Hepatocyte (in vitro differentiated cells): ENCODE data around the gene TFEB. TPM values are rescaled to one million over a fixed set of nuclear protein-coding genes. Genes with fewer than 3 reads are reported as not detected.

ENCODE experiments used
- DNase-seq: peaks from one replicate; pipeline ENCODE4 v3.0.0-alpha.2; 2016; ENCODE audit warnings: low spot score
- H2AFZ ChIP-seq: fragments of 200-600 bp; sonication (generic); 2 replicates; pipeline ENCODE4 v1.6.0; 2016; ENCODE audit warnings: antibody characterized with exemption, mild to moderate bottlenecking
- H3K27ac ChIP-seq: fragments of 200-600 bp; sonication (generic); 2 replicates; pipeline ENCODE4 v1.5.1; 2016; ENCODE audit warnings: mild to moderate bottlenecking
- H3K27me3 ChIP-seq: fragments of 200-600 bp; sonication (generic); 2 replicates; pipeline ENCODE4 v1.6.1; 2016
- H3K36me3 ChIP-seq: fragments of 200-600 bp; sonication (generic); replicated peaks from 2 replicates; pipeline ENCODE4 v1.5.1; 2016; ENCODE audit warnings: low read depth; ENCODE audit not compliant: insufficient read depth
- H3K4me1 ChIP-seq: fragments of 200-600 bp; sonication (generic); 2 replicates; pipeline ENCODE4 v1.5.1; 2016; ENCODE audit warnings: mild to moderate bottlenecking, moderate library complexity; ENCODE audit not compliant: insufficient read depth
- H3K4me2 ChIP-seq: fragments of 200-600 bp; sonication (generic); 2 replicates; pipeline ENCODE4 v1.6.0; 2016
- H3K4me3 ChIP-seq: fragments of 200-600 bp; sonication (generic); 2 replicates; pipeline ENCODE4 v1.5.1; 2016; ENCODE audit warnings: mild to moderate bottlenecking
- H3K79me2 ChIP-seq: fragments of 200-600 bp; sonication (generic); 2 replicates; pipeline ENCODE4 v1.6.0; 2017; ENCODE audit warnings: mild to moderate bottlenecking
- H3K9me2 ChIP-seq: fragments of 200-600 bp; sonication (generic); replicated peaks from 2 replicates; pipeline ENCODE4 v1.6.0; 2017; ENCODE audit warnings: mild to moderate bottlenecking; ENCODE audit not compliant: insufficient read depth
- H3K9me3 ChIP-seq: fragments of 200-600 bp; sonication (generic); 2 replicates; pipeline ENCODE4 v1.5.1; 2016; ENCODE audit warnings: low read depth, mild to moderate bottlenecking
- H4K20me1 ChIP-seq: fragments of 200-600 bp; sonication (generic); 2 replicates; pipeline ENCODE4 v1.6.0; 2016; ENCODE audit warnings: mild to moderate bottlenecking; ENCODE audit not compliant: insufficient read depth, poor library complexity, severe bottlenecking
- CTCF ChIP-seq: fragments of 200-600 bp; sonication (generic); IDR thresholded peaks from 2 replicates; pipeline ENCODE4 v1.5.1; 2016; ENCODE audit warnings: antibody characterized with exemption, mild to moderate bottlenecking; ENCODE audit not compliant: poor library complexity
- EZH2 ChIP-seq: fragments of 200-600 bp; sonication (generic); IDR thresholded peaks from 2 replicates; pipeline ENCODE4 v1.6.1; 2016; ENCODE audit warnings: antibody characterized with exemption, mild to moderate bottlenecking, borderline replicate concordance
- EZH2phosphoT487 ChIP-seq: fragments of 200-600 bp; sonication (generic); IDR thresholded peaks from one replicate; pipeline ENCODE4 v1.6.1; 2018; ENCODE audit warnings: antibody characterized with exemption, mild to moderate bottlenecking, low read depth, moderate library complexity; ENCODE audit not compliant: unreplicated experiment, severe bottlenecking
- WGBS: methylation state at CpG from one replicate; pipeline ENCODE4 v1.1.6; 2016; ENCODE audit warnings: low lambda C conversion rate; ENCODE audit errors: missing lambda C conversion rate; 5-methylcytosine and 5-hydroxymethylcytosine counted together
- polyA plus RNA-seq: library from polyadenylated mRNA; unstranded; fragments of >200 nt; fragmentation: Nextera tagmentation; extraction: Ambion mirVana; gene quantifications from 2 replicates; pipeline ENCODE4 v1.2.1, GENCODE V29; 2016
- total RNA-seq: library from RNA; depleted of rRNA; stranded (reverse); fragments of >200 nt; gene quantifications from 2 replicates; pipeline ENCODE4 v1.2.3, GENCODE V29; 2014

Gene TFEB
- total and polyA plus RNA-seq, 2 experiments from 2014 or later = 14.2 to 32.7 TPM

- H3K4me3 ChIP-seq = no peak overlapping the region
- DNase-seq = no peak
- H2AFZ ChIP-seq = no peak overlapping the region
- H3K9me2 ChIP-seq = no peaks in the 10 kb centered on the region
- no peaks in the 10 kb centered on the region for H3K36me3 ChIP-seq
- no peaks in the 10 kb centered on the region for H3K27me3 ChIP-seq
- 69% methylated on average over 11 of the region's 11 CpGs for WGBS
- H3K4me1 ChIP-seq = peaks cover 6% of the 10 kb centered on the region
- no peak overlapping the region for H3K27ac ChIP-seq
- H3K79me2 ChIP-seq = no peaks in the 10 kb centered on the region
- no peak overlapping the region for H3K4me2 ChIP-seq
- TF ChIP-seq EZH2 = no peak
- TF ChIP-seq CTCF = no peak
- TF ChIP-seq EZH2phosphoT487 = no peak
- no peaks in the 10 kb centered on the region for H3K9me3 ChIP-seq
- H4K20me1 ChIP-seq = no peaks in the 10 kb centered on the region
These were observed 55.0 kb downstream of the TFEB start for GRCh38 chr6:41680182-41680965.

- WGBS = 97% methylated on average over 9 of the region's 9 CpGs
- H3K79me2 ChIP-seq = no peaks in the 10 kb centered on the region
- no peaks in the 10 kb centered on the region for H3K9me3 ChIP-seq
- peaks cover 6% of the 10 kb centered on the region for H3K4me1 ChIP-seq
- H3K27ac ChIP-seq = no peak overlapping the region
- DNase-seq = no peak
- H2AFZ ChIP-seq = no peak overlapping the region
- H4K20me1 ChIP-seq = no peaks in the 10 kb centered on the region
- H3K4me2 ChIP-seq = no peak overlapping the region
- no peaks in the 10 kb centered on the region for H3K36me3 ChIP-seq
- no peak for TF ChIP-seq EZH2phosphoT487
- TF ChIP-seq CTCF = no peak
- no peak for TF ChIP-seq EZH2
- H3K9me2 ChIP-seq = no peaks in the 10 kb centered on the region
- no peak overlapping the region for H3K4me3 ChIP-seq
- no peaks in the 10 kb centered on the region for H3K27me3 ChIP-seq
These were observed 55.7 kb downstream of the TFEB start for GRCh38 chr6:41679696-41680095.

- Histone ChIP-seq H3K4me1 (peaks cover 6% of the 10 kb centered on the region), H3K4me3 (no peak overlapping the region), H3K79me2 (no peaks in the 10 kb centered on the region), H4K20me1 (no peaks in the 10 kb centered on the region), H2AFZ (no peak overlapping the region), H3K4me2 (no peak overlapping the region), H3K27me3 (no peaks in the 10 kb centered on the region), H3K27ac (no peak overlapping the region), H3K9me2 (no peaks in the 10 kb centered on the region), H3K36me3 (no peaks in the 10 kb centered on the region), H3K9me3 (no peaks in the 10 kb centered on the region)
- TF ChIP-seq EZH2 = no peak
- TF ChIP-seq CTCF = no peak
- no peak for TF ChIP-seq EZH2phosphoT487
- DNase-seq = no peak
- WGBS = 79% methylated on average over 8 of the region's 8 CpGs
These were observed 56.8 kb downstream of the TFEB start for GRCh38 chr6:41678511-41679084.
